ENCODE data around the gene AFF3.

DNA sequence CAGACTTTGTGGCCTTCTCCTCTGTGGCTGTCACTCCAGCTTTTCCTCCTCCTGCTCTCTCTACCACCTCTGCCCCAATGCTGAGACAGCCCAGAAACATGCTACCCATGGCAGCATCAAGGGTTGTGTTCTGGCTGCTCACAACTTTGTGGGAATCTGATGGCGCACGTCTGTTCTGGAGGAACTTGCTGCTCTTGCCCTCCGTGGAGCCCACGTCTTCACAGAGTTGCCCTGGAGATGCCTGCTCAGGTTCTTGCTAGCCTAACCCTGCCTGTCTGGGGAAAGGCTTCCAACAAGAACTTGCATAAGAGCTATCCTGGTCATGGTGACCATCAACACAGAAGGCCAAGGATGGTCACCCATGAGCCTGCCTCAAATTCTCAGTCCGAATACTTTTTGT lies 237.4 kb downstream of the AFF3 start:
- TF ChIP-seq, protein P1, sequence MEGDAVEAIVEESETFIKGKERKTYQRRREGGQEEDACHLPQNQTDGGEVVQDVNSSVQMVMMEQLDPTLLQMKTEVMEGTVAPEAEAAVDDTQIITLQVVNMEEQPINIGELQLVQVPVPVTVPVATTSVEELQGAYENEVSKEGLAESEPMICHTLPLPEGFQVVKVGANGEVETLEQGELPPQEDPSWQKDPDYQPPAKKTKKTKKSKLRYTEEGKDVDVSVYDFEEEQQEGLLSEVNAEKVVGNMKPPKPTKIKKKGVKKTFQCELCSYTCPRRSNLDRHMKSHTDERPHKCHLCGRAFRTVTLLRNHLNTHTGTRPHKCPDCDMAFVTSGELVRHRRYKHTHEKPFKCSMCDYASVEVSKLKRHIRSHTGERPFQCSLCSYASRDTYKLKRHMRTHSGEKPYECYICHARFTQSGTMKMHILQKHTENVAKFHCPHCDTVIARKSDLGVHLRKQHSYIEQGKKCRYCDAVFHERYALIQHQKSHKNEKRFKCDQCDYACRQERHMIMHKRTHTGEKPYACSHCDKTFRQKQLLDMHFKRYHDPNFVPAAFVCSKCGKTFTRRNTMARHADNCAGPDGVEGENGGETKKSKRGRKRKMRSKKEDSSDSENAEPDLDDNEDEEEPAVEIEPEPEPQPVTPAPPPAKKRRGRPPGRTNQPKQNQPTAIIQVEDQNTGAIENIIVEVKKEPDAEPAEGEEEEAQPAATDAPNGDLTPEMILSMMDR (conservative IDR thresholded peaks at IDR 0.05; ENCODE audit: low read depth, low read length) = no peak
- no peak for TF ChIP-seq EZH2 (IDR thresholded peaks at IDR 0.05; ENCODE audit: borderline replicate concordance, low read depth, low read length, poor library complexity, severe bottlenecking)

Measured in A673 (cell line).